ENCODE results near the gene TRIP12.

TRIP12 gene

GRCh38 chr2:229818230-229818629 lies 103.6 kb downstream of the TRIP12 start:
- Histone ChIP-seq H3K9ac (ENCODE audit: low read length) (no peak overlapping the region), H2AFZ (ENCODE audit: low read length) (no peak overlapping the region), H3K79me2 (ENCODE audit: low read length) (no peaks in the 10 kb centered on the region), H4K20me1 (ENCODE audit: insufficient read depth, low read length) (no peaks in the 10 kb centered on the region), H3F3A (ENCODE audit: insufficient read depth, low read length) (no peaks in the 10 kb centered on the region; the same call in 1 of the 2 replicates), H3K9me2 (replicated peaks; ENCODE audit: insufficient read depth, low read length) (no peaks in the 10 kb centered on the region), H3K27me3 (replicated peaks; ENCODE audit: insufficient read depth, low read length) (no peaks in the 10 kb centered on the region), H3K4me3 (ENCODE audit: low read length) (no peak overlapping the region), H3K9me3 (replicated peaks; ENCODE audit: insufficient read depth, low read length) (no peaks in the 10 kb centered on the region), H3K27ac (ENCODE audit: low read length) (no peak overlapping the region), H3K4me1 (ENCODE audit: low read length) (no peaks in the 10 kb centered on the region), H3K4me2 (ENCODE audit: low read depth, low read length) (no peak overlapping the region), H3K36me3 (replicated peaks; ENCODE audit: insufficient read depth, low read length) (peaks cover 7% of the 10 kb centered on the region; the same call in 1 of the 2 replicates)
- TF ChIP-seq EZH2 (optimal IDR thresholded peaks at IDR 0.05; ENCODE audit: low read depth, low read length) = no peak
- no peak for TF ChIP-seq EZH2phosphoT487 (IDR thresholded peaks at IDR 0.05; ENCODE audit: low read length)
- TF ChIP-seq CTCF (IDR thresholded peaks at IDR 0.05; ENCODE audit: low read length) = no peak
- no peak for DNase-seq

GRCh38 chr2:229815858-229816257 lies 106.0 kb downstream of the TRIP12 start:
- H3K9me2 ChIP-seq (replicated peaks; ENCODE audit: insufficient read depth, low read length) = no peaks in the 10 kb centered on the region
- no peak overlapping the region for H3K27ac ChIP-seq (ENCODE audit: low read length)
- no peaks in the 10 kb centered on the region for H3K79me2 ChIP-seq (ENCODE audit: low read length)
- no peaks in the 10 kb centered on the region for H3K27me3 ChIP-seq (replicated peaks; ENCODE audit: insufficient read depth, low read length)
- H4K20me1 ChIP-seq (ENCODE audit: insufficient read depth, low read length) = no peaks in the 10 kb centered on the region
- H3K36me3 ChIP-seq (replicated peaks; ENCODE audit: insufficient read depth, low read length) = peaks cover 7% of the 10 kb centered on the region; the same call in 1 of the 2 replicates
- H3K9me3 ChIP-seq (replicated peaks; ENCODE audit: insufficient read depth, low read length) = no peaks in the 10 kb centered on the region
- no peaks in the 10 kb centered on the region for H3K4me1 ChIP-seq (ENCODE audit: low read length)
- no peak for DNase-seq
- no peak overlapping the region for H3K9ac ChIP-seq (ENCODE audit: low read length)
- no peak overlapping the region for H3K4me3 ChIP-seq (ENCODE audit: low read length)
- no peak overlapping the region for H3K4me2 ChIP-seq (ENCODE audit: low read depth, low read length)
- H2AFZ ChIP-seq (ENCODE audit: low read length) = no peak overlapping the region
- no peak for TF ChIP-seq EZH2 (optimal IDR thresholded peaks at IDR 0.05; ENCODE audit: low read depth, low read length)
- no peak for TF ChIP-seq EZH2phosphoT487 (IDR thresholded peaks at IDR 0.05; ENCODE audit: low read length)
- no peak for TF ChIP-seq CTCF (IDR thresholded peaks at IDR 0.05; ENCODE audit: low read length)
- H3F3A ChIP-seq (ENCODE audit: insufficient read depth, low read length) = no peaks in the 10 kb centered on the region

GRCh38 chr2:229815342-229815741 lies 106.5 kb downstream of the TRIP12 start:
- H3F3A ChIP-seq (ENCODE audit: insufficient read depth, low read length) = no peaks in the 10 kb centered on the region
- H3K9ac ChIP-seq (ENCODE audit: low read length) = no peak overlapping the region
- H3K4me3 ChIP-seq (ENCODE audit: low read length) = no peak overlapping the region
- no peak overlapping the region for H3K4me2 ChIP-seq (ENCODE audit: low read depth, low read length)
- TF ChIP-seq EZH2 (optimal IDR thresholded peaks at IDR 0.05; ENCODE audit: low read depth, low read length) (no peak), EZH2phosphoT487 (IDR thresholded peaks at IDR 0.05; ENCODE audit: low read length) (no peak), CTCF (IDR thresholded peaks at IDR 0.05; ENCODE audit: low read length) (no peak)
- no peaks in the 10 kb centered on the region for H3K9me2 ChIP-seq (replicated peaks; ENCODE audit: insufficient read depth, low read length)
- no peak overlapping the region for H3K27ac ChIP-seq (ENCODE audit: low read length)
- H3K79me2 ChIP-seq (ENCODE audit: low read length) = no peaks in the 10 kb centered on the region
- no peaks in the 10 kb centered on the region for H3K27me3 ChIP-seq (replicated peaks; ENCODE audit: insufficient read depth, low read length)
- peaks cover 7% of the 10 kb centered on the region; the same call in 1 of the 2 replicates for H3K36me3 ChIP-seq (replicated peaks; ENCODE audit: insufficient read depth, low read length)
- no peaks in the 10 kb centered on the region for H3K9me3 ChIP-seq (replicated peaks; ENCODE audit: insufficient read depth, low read length)
- DNase-seq = no peak
- H3K4me1 ChIP-seq (ENCODE audit: low read length) = no peaks in the 10 kb centered on the region
- H2AFZ ChIP-seq (ENCODE audit: low read length) = no peak overlapping the region
- no peaks in the 10 kb centered on the region for H4K20me1 ChIP-seq (ENCODE audit: insufficient read depth, low read length)

Data from MM.1S (cell line).